Smooth muscle cell (in vitro differentiated cells): ENCODE data around the gene DCDC2C. TPM values are rescaled to one million over a fixed set of nuclear protein-coding genes. Genes with fewer than 3 reads are reported as not detected.

ENCODE experiments used
- DNase-seq: peaks from one replicate; lab custom pipeline; 2025; ENCODE audit not compliant: unreplicated experiment; lab: John Stamatoyannopoulos, UW
- H2AFZ ChIP-seq: fragments of 200-600 bp; sonication (generic); 2 replicates; pipeline ENCODE4 v1.6.0; 2016; ENCODE audit warnings: antibody characterized with exemption, low read depth, mild to moderate bottlenecking
- H3F3A ChIP-seq: fragments of 200-600 bp; sonication (generic); 2 replicates; pipeline ENCODE4 v1.6.0; 2017; ENCODE audit warnings: antibody characterized with exemption, low read depth
- H3K27ac ChIP-seq: fragments of 200-600 bp; sonication (generic); 2 replicates; pipeline ENCODE4 v1.5.1; 2016; ENCODE audit warnings: low read depth, mild to moderate bottlenecking
- H3K27me3 ChIP-seq: fragments of 200-600 bp; sonication (generic); 2 replicates; pipeline ENCODE4 v1.6.1; 2016; ENCODE audit warnings: low read depth, mild to moderate bottlenecking
- H3K36me3 ChIP-seq: fragments of 200-600 bp; sonication (generic); 2 replicates; pipeline ENCODE4 v1.5.1; 2016; ENCODE audit warnings: low read depth
- H3K4me1 ChIP-seq: fragments of 200-600 bp; sonication (generic); 2 replicates; pipeline ENCODE4 v1.5.1; 2016; ENCODE audit warnings: low read depth
- H3K4me2 ChIP-seq: fragments of 200-600 bp; sonication (generic); 2 replicates; pipeline ENCODE4 v1.6.0; 2016; ENCODE audit warnings: mild to moderate bottlenecking
- H3K4me3 ChIP-seq: fragments of 200-600 bp; sonication (generic); 2 replicates; pipeline ENCODE4 v1.5.1; 2016; ENCODE audit warnings: mild to moderate bottlenecking
- H3K79me2 ChIP-seq: fragments of 200-600 bp; sonication (generic); 2 replicates; pipeline ENCODE4 v1.6.0; 2016; ENCODE audit warnings: low read depth, mild to moderate bottlenecking
- H3K9ac ChIP-seq: fragments of 200-600 bp; sonication (generic); 2 replicates; pipeline ENCODE4 v1.6.0; 2016; ENCODE audit warnings: low read depth
- H3K9me3 ChIP-seq: fragments of 200-600 bp; sonication (generic); replicated peaks from 2 replicates; pipeline ENCODE4 v1.5.1; 2016; ENCODE audit warnings: low read depth
- H4K20me1 ChIP-seq: fragments of 200-600 bp; sonication (generic); 2 replicates; pipeline ENCODE4 v1.6.0; 2016; ENCODE audit warnings: low read depth
- CTCF ChIP-seq: fragments of 200-600 bp; sonication (generic); IDR thresholded peaks from 2 replicates; pipeline ENCODE4 v1.5.1; 2017; ENCODE audit warnings: borderline replicate concordance, mild to moderate bottlenecking, antibody characterized with exemption; ENCODE audit not compliant: insufficient read depth, poor library complexity, severe bottlenecking
- WGBS: methylation state at CpG from one replicate; pipeline ENCODE4 v1.1.7; 2016; ENCODE audit warnings: low lambda C conversion rate; 5-methylcytosine and 5-hydroxymethylcytosine counted together
- polyA plus RNA-seq: library from polyadenylated mRNA; unstranded; fragments of >200 nt; fragmentation: Nextera tagmentation; extraction: Ambion mirVana; gene quantifications from 2 replicates; pipeline ENCODE4 v1.2.1, GENCODE V29; 2016
- total RNA-seq: library from RNA; depleted of rRNA; stranded (reverse); fragments of >200 nt; gene quantifications from 2 replicates; pipeline ENCODE4 v1.2.3, GENCODE V29; 2014

Gene DCDC2C
- total and polyA plus RNA-seq, 2 experiments from 2014 or later = not detected

DNA sequence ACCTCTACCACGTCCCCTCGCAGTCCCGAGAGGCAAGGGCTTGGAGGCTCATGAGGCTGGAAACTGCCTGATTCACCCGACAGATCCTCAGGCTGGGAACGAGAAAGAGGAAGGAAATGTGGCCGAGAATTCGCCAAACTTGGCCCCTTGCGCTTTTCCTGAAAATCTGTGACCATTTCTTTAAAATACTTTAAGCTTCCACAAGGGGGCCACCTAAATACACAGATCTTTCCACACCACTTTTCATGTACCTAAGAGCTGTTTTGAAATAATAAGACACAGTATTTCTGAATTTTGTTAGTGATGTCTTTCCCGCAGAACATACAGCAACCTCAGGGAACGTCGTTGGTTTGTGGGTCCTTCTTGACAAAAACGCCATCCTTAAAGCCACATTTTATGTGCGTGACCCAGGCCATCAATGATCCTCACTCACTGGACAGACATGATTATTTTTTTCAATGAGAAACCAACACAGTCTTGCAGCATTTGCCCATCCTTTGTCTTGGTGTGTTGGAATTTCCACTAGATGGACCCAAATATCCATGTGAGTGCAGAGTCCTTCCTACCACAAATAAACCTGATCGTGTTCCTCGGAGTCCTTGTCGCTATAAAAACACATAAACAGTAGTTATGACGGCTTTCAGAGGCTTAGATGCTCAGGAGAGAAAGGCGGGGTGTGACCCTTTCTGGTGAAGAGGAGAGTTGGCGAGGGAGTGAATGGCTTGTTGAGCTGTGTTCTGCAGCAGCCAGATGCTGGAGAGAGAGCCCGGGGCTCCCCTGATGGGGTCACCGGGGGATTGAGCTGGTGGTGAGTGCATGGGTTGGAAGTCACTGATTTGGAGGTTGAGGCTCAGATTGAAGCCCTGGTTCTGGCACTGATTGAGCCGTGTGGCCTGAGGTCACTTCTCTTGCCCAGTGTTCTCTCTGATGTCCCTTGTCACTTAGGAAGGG, 25.0 kb downstream of the DCDC2C start:
- 43% methylated on average over 22 of the region's 22 CpGs for WGBS
- no peak for DNase-seq
- Histone ChIP-seq H2AFZ (peak overlapping the region; percentile 71), H3K4me2 (peak overlapping the region; percentile 66), H3K4me3 (no peak overlapping the region), H3K9ac (no peak overlapping the region), H3K9me3 (no peaks in the 10 kb centered on the region), H4K20me1 (no peaks in the 10 kb centered on the region), H3K4me1 (no peaks in the 10 kb centered on the region), H3K27me3 (peaks cover 4% of the 10 kb centered on the region), H3F3A (no peaks in the 10 kb centered on the region), H3K27ac (no peak overlapping the region), H3K36me3 (no peaks in the 10 kb centered on the region), H3K79me2 (no peaks in the 10 kb centered on the region)
- peak; percentile 58 for TF ChIP-seq CTCF

GRCh38 chr2:3729055-3729448, 25.7 kb downstream of the DCDC2C start:
- no peak for DNase-seq
- Histone ChIP-seq H3K79me2 (no peaks in the 10 kb centered on the region), H4K20me1 (no peaks in the 10 kb centered on the region), H3K9me3 (no peaks in the 10 kb centered on the region), H3F3A (no peaks in the 10 kb centered on the region), H2AFZ (no peak overlapping the region), H3K27me3 (peaks cover 4% of the 10 kb centered on the region), H3K9ac (no peak overlapping the region), H3K4me3 (no peak overlapping the region), H3K4me1 (no peaks in the 10 kb centered on the region), H3K36me3 (no peaks in the 10 kb centered on the region), H3K4me2 (no peak overlapping the region), H3K27ac (no peak overlapping the region)
- TF ChIP-seq CTCF = no peak
- 87% methylated on average over 8 of the region's 8 CpGs for WGBS

- H4K20me1 ChIP-seq = no peaks in the 10 kb centered on the region
- H3K9me3 ChIP-seq = no peaks in the 10 kb centered on the region
- H3K9ac ChIP-seq = no peak overlapping the region
- TF ChIP-seq CTCF = no peak
- H3K4me3 ChIP-seq = no peak overlapping the region
- H3K4me2 ChIP-seq = no peak overlapping the region
- DNase-seq = no peak
- no peaks in the 10 kb centered on the region for H3F3A ChIP-seq
- H3K36me3 ChIP-seq = no peaks in the 10 kb centered on the region
- no peaks in the 10 kb centered on the region for H3K79me2 ChIP-seq
- H2AFZ ChIP-seq = no peak overlapping the region
- H3K27me3 ChIP-seq = peaks cover 4% of the 10 kb centered on the region
- H3K4me1 ChIP-seq = no peaks in the 10 kb centered on the region
- H3K27ac ChIP-seq = no peak overlapping the region
- WGBS = 89% methylated on average over 9 of the region's 9 CpGs
Measured at GRCh38 chr2:3729786-3730185, 26.4 kb downstream of the DCDC2C start.

DNA sequence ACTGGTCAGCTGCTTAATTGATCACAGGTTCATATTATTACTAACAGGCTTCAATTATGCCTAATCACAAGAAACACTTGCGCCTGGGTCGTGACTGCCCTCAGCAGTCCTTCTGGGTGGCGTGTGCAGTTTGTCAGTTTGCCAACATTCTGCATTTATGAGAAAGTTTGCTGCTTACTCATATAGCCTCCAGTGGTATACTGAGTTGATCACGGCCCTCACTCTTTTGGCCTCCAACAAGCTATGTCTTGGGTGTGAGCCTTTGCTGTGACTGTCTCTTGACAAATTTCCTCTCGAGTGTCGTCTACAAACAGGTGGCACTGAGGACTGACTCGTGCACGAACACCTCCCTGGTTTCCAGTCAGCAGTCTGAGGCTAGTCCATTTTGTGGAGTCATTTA, 27.3 kb downstream of the DCDC2C start:
- Histone ChIP-seq H3K27ac (no peak overlapping the region), H3F3A (no peaks in the 10 kb centered on the region), H3K27me3 (peaks cover 8% of the 10 kb centered on the region), H3K4me3 (no peak overlapping the region), H3K9ac (no peak overlapping the region), H3K4me1 (no peaks in the 10 kb centered on the region), H3K4me2 (no peak overlapping the region), H3K36me3 (no peaks in the 10 kb centered on the region), H2AFZ (no peak overlapping the region), H3K79me2 (no peaks in the 10 kb centered on the region), H3K9me3 (no peaks in the 10 kb centered on the region), H4K20me1 (no peaks in the 10 kb centered on the region)
- no peak for TF ChIP-seq CTCF
- DNase-seq = no peak
- WGBS = 73% methylated on average over 8 of the region's 8 CpGs
